ENCODE results near the gene ANKRD62.
"Not testable (repeated sequence)": the region's sequence is repeated elsewhere in the genome, so short reads cannot be mapped to it uniquely, and the experiment has no call there.

The ANKRD62 gene

DNA sequence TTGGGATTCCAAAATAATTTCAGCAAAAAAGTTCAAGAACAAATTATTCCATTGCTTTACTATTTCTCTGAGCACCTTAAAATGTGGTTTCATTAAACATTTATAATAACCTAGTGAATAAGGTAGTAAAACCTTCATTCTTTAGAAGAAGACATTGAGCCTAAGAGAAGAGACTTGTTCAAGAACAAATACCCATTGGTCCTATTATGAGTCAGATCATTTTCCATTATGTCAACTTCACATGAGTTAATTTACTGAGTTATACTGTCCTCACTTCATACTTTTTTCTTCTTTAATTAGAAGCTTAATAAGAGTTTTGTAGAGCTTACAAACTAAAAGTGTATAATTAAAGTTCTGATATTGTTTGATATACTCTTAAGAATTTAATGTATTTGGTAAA is 5.5 kb downstream of the ANKRD62 start:
- no peak for DNase-seq (ENCODE audit: low spot score)

DNA sequence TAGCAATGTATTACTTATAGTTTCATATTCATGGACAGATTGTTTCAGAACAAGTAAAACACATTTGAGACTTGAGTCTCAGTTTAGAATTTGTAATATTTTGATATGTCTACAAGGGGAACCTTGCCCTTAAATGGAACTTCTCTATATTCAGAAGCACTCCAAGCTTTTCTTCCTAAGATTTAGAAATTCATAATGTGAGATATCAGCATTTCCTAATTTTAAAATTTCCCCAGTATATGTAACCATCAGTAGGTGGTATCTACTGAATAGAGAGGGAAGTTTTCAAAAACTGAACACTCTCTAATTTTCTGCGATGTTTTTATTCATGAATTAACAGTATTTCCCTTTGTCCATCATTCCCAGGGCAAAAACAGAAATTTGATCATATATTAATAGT is 7.6 kb downstream of the ANKRD62 start:
- no peak for DNase-seq (ENCODE audit: low spot score)

DNA sequence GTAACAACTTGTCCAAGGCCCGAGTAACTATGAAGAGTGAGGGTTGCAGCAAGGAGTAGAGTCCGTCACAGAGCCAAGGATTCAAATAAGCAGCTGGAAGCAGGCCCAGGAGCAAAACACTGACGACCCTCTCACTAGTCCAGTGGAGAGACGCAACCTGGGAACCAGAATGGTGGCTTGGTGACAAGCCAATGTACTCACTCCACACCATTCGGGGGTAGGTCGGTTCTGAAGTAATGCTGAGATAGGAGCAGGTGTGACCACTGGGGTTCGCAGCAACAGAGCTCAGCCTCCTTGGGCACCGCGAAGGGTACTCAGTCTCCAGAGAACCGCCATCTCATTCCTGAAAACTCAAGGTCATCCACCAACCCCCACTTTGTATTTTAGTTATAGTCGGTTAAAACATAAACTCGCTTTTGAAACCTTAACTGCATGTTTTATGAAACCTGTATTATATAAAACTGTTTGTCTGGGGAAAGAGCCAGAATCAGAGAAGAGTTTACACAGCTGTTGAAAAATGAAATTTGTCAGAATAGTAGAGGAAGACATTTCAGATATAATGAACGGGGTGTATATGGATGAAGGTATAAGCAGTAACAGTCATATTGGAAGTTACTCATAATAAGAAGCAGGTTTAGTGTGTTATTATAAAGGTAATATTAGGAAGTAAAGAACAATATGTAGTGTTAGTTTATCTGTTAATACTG is 8.6 kb downstream of the ANKRD62 start:
- DNase-seq (ENCODE audit: low spot score) = no peak

DNA sequence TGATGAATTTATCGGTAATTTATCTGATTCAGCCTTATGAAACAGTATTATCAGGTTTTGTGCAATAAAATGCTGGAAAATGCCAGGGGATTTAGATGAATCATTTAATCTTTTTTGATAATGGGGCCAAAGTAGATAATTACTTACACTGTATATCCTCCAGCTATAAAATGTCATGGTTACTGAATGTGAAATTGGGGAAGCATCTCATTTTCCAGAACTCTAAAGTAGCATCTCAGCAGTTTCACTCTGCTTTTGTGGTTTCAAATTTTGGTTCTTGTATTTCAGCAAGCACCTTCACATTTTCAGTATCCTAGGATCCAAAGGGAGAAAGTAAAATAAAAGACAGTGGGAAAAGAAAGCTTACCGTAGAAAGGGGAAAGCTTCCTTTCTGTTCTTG is 12.8 kb downstream of the ANKRD62 start:
- DNase-seq (ENCODE audit: low spot score) = no peak

DNA sequence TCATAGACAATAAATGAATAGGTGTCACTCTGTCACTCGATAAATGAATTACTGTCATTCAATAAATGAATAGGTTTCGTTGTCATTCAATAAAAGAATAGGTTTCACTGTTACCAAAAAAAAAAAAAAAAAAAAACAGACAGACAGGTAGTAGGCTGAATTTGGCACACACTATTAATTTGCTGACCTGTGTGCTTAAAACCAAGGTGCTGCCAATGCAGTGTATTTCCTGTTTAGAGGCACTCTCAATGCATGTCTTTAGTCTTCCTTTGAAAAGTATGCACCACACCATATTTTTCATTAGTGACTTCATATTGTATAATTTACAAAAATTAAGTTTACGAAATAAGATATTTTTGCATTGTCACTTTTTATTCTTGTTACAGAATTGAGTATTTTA is 16.2 kb downstream of the ANKRD62 start:
- no peak for DNase-seq (ENCODE audit: low spot score)

DNA sequence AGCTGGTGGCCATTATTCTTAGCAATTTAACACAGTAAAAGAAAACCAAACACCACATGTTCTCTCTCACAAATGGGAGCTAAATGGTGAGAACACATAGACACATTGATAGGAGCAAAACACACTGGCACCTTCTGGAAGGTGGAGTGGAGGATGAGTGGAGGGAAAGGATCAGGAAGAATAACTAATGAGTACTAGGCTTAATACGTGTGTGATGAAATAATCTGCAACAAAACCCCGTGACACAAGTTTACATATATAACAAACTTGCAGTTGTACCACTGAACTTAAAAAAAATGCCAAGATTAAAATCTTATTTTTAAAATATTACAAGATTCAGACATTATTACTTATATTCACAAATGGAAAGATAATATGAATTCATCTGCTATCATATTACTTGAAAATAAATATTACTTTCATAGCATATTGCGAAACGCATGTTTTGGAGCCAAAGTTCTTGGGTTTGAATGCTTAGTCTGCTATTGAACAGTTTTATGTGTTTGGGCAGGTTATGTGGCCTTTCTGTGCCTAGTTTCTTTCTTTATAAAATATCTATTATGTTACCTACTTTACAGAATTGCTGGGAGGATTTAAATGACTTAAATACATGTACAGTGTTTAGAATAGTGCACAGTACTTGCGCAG is 20.5 kb downstream of the ANKRD62 start:
- no peak for DNase-seq (ENCODE audit: low spot score)

DNA sequence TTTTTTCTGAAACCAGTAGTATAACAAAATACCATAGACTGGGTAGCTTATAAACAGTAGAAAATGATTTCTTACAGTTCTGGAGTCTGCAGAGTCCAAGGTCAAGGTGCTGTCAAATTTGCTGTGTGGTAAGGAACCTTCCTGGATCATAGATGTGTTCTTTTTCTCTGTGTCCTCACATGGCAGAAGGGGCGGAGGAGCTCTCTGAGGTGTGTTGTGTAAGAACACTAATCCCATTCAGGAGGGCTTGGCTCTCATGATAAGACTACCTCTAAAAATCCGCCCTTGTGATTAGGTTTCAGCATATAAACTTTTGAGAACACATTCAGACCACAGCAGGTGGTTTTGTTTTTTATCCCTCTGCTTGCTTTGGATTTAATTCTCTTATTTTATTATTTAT is 25.7 kb downstream of the ANKRD62 start:
- DNase-seq (ENCODE audit: low spot score) = no peak

DNA sequence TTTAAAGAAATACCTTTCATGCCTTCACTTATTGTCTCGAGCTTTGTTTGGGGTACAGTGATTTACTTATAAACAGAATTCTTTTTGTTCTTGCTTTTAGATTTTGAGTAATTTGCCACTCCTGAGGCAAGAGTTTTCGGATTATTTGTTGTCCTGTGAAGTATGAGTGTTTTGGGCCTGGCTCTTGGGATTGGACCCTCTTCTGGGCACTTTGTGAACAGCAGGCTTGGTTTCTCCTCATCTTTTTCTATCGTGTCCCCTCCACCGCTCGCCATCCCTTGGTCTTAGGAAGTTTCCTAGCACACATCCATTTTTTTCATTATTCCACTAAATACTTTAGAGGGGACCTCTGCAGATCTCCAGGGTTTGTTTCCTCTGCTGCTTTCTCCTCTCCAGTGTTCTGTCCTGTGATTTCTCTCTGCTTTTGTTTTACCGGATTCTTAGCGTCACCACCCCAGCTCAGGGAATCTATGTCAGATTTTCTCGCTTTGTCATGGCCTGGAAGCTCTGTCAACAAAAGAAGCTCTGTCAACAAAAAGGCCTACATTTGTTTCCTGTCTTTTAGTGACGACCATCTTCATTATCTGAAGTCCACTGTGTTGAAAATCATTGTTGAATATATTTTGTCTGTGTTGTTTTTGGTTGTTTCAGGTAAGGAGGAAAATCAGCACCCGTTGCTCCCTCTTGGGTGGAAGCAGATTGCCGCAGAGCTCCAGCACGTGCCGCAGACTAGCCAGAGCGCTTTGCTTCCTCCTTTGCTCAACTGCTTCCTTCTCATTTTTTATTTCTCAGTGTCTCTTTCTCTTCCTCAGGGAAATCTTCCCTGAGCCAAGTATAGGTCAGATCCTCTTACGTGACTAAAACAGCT is 27.8 kb downstream of the ANKRD62 start:
- DNase-seq (ENCODE audit: low spot score) = no peak

DNA sequence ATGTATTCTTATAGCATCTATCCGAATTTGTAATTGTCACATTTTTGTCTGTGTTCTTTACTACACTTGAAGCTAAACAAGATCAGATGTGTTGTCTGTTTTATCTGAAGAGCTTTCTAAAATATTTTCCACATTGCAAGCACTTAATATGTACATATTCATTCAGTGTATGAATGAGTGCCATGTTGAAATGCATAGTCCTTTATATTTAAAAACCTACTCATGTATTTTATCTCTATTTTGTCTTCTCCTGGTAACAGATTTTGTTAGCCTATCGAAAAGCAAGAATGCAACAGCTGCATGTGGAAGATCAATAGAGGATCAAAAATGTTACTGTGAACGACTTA is 28.4 kb downstream of the ANKRD62 start:
- DNase-seq (ENCODE audit: low spot score) = not testable (repeated sequence)

DNA sequence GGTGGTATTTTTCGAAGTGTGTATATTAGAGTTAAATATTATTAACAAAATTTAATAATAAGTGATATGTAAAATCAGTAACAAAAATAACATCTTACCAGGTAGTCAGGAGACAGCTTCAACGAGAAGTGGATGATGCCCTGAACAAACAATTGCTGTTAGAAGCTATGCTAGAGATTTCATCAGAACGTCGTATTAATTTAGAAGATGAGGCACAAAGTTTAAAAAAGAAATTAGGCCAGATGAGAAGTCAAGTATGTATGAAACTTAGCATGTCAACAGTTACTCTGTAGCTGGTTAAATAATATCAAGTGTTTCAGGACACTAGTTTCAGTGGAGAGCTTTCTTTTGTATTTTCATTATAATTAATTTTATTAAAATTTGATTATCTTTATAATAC is 34.0 kb downstream of the ANKRD62 start:
- not testable (repeated sequence) for DNase-seq (ENCODE audit: low spot score)

DNA sequence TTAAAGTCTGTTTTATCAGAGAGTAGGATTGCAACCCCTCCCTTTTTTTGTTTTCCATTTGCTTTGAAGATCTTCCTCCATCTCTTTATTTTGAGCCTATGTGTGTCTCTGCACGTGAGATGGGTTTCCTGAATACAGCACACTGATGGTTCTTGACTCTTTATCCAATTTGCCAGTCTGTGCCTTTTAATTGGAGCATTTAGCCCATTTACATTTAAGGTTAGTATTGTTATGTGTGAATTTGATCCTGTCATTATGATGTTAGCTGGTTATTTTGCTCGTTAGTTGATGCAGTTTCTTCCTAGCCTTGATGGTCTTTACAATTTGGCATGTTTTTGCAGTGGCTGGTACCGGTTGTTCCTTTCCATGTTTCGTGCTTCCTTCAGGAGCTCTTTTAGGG is 45.2 kb downstream of the ANKRD62 start:
- DNase-seq (ENCODE audit: low spot score) = not testable (repeated sequence)

DNA sequence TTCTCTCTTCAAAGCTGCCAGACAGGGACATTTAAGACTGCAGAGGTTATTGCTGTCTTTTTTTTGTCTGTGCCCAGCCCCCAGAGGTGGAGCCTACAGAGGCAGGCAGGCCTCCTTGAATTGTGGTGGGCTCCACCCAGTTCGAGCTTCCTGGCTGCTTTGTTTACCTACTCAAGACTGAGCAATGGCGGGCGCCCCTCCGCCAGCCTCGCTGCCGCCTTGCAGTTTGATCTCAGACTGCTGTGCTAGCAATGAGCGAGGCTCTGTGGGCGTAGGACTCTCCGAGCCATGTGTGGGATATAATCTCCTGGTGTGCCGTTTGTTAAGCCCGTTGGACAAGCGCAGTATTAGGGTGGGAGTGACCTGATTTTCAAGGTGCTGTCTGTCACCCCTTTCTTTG is 47.2 kb downstream of the ANKRD62 start:
- not testable (repeated sequence) for DNase-seq (ENCODE audit: low spot score)

DNA sequence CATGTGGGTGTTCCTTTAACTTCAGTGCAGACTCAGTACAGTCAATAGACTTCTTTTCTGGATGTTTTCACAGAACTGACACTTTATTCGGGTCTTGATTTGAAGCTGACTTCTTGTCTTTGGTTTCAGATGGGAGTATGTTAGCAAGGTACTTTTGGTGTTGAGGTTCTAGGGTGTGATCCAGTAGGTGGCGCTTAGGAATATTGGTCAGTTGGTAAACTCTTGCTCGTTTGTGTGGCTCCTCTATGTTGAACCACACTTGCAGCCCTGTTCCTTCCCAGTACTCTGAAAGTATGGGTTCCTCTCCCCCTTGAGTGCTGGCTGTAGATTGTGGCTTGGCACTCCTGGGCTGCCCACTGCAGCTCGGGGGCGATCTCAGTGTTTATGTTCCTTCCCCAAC is 48.1 kb downstream of the ANKRD62 start:
- DNase-seq (ENCODE audit: low spot score) = not testable (repeated sequence)

DNA sequence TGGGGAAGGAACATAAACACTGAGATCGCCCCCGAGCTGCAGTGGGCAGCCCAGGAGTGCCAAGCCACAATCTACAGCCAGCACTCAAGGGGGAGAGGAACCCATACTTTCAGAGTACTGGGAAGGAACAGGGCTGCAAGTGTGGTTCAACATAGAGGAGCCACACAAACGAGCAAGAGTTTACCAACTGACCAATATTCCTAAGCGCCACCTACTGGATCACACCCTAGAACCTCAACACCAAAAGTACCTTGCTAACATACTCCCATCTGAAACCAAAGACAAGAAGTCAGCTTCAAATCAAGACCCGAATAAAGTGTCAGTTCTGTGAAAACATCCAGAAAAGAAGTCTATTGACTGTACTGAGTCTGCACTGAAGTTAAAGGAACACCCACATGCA is 55.8 kb downstream of the ANKRD62 start:
- DNase-seq (ENCODE audit: low spot score) = not testable (repeated sequence)

DNA sequence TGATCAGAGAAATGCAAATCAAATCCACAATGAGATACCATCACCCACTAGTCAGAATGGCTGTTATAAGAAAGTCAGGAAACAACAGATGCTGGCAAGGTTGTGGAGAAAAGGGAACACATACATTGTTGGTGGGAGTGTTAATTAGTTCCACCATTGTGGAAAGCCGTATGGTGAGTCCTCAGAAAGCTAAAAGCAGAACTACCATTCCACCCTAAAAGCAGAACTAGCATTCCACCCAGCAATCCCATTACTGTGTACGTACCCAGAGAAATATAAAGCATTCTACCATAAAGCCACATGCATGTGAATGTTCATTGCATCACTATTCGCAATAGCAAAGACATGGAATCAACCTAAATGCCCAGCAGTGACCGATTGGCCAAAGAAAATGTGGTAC is 60.7 kb downstream of the ANKRD62 start:
- no peak for DNase-seq (ENCODE audit: low spot score)

DNA sequence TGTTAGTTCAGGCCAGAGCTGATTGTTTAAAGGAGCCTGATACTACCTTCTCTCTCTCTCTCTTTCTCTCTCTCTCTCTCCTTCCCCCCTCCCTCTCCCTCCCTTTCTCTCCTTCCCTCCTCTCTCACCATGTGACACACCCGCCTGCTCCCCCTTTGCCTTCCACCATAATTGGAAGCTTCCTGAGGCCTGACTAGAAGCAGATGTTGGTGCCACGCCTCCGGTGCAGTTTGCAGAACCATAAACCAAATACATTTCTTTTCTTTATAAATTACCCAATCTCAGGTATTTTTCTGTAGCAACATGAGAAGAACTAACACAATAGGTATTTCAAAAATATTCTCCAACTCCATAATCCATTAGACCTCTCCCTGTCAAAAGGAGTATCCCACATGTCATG is 62.4 kb downstream of the ANKRD62 start:
- DNase-seq (ENCODE audit: low spot score) = no peak

DNA sequence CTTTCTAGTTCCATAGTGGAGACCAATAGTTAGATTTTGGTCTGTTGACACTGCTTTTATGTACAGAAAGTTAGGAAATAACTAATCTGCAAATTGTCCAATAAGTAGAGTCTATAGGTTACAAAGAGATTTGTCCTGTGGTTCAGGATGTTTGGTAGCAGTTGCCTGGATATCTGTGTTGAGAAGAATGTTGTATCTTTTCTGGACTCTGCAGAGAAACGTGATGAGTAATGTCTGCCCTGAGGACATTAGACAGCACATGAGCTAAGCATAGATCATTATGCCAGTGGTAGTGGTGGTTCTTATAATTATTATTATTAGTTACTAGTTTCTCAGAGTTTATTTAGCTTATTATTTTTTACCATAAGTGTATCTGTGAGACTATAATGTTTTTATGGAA is 65.8 kb downstream of the ANKRD62 start:
- no peak for DNase-seq (ENCODE audit: low spot score)

DNA sequence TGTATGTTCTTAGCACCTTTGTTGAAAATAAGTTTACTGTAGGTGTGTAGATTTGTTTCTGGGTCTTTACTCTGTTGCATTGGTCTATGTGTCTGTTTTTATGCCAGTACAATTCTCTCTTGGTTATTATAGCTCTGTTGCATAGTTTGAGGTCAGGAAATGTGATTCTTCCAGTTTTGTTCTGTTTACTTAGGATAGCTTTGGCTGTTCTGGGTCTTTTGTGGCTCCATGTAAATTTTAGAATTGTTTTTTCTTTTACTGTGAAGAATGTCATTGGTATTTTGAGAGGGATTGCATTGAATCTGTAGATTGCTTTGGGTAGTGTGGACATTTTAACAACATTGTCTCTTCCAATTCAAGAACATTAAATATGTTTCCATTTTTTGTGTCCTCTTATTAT is 69.1 kb downstream of the ANKRD62 start:
- no peak for DNase-seq (ENCODE audit: low spot score)

DNA sequence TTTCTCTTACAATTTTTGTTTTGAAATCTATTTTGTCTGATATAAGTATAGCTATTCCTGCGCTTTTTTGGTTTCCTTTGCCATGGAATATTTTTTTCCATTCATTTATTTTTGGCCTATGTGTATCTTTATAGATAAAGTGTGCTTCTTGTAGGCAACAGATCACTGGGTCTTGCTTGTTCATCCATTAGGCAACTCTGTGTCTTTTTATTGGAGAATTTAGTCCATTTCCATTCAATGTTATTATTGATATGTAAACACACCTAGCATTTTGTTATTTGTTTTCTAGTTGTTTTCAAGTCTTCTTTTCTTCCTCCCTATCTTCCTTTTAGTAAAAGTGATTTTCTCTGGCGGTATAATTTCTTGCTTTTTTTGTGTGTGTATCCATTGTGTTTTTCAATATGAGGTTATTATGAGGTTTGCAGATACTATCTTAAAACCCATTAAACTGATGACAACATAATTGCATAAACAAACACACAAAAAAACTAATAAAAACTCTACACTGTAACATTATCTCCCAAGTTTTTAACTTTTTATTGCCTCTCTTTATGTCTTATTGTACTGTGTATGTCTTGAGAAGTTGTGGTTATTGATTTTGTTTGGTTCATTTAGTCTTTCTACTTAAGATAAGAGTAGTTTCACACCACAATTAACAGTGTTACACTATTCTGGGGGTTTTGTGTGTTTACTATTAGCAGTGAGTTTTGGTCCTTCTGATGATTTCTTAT is 71.6 kb downstream of the ANKRD62 start:
- DNase-seq (ENCODE audit: low spot score) = no peak

Measured in CD4-positive, alpha-beta T cell treated with Interleukin-6 at 100 ng/mL for 8 hours (primary cell).